ENCODE results near the gene ARNT2. TPM values are rescaled to one million over a fixed set of nuclear protein-coding genes. Genes with fewer than 3 reads are reported as not detected.

Gene ARNT2
- total RNA-seq, 2 experiments from 2014 or later = not detected

DNA sequence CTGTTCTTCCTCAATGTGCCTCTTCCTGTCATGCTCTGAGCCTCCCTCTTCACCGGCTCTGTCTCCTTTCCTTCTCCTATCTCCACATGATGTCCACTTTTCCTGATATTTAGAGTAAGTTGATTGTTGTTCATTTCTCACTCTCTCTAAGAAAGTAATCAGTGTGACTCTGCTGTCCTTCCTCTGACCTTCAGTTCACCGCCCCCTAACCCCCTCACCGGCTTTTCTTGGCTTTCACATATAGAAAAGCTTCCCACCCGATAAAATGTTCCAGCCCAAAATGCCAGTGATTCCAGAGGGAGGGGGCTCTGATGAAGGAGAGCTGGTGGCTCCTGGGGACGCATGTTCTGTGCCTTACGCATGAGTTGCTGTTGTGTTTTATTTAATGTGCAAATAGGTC is 170.4 kb downstream of the ARNT2 start:
- no peak for TF ChIP-seq EZH2phosphoT487 (IDR thresholded peaks at IDR 0.05; ENCODE audit: borderline replicate concordance, low read depth, low read length)
- TF ChIP-seq, protein P1, sequence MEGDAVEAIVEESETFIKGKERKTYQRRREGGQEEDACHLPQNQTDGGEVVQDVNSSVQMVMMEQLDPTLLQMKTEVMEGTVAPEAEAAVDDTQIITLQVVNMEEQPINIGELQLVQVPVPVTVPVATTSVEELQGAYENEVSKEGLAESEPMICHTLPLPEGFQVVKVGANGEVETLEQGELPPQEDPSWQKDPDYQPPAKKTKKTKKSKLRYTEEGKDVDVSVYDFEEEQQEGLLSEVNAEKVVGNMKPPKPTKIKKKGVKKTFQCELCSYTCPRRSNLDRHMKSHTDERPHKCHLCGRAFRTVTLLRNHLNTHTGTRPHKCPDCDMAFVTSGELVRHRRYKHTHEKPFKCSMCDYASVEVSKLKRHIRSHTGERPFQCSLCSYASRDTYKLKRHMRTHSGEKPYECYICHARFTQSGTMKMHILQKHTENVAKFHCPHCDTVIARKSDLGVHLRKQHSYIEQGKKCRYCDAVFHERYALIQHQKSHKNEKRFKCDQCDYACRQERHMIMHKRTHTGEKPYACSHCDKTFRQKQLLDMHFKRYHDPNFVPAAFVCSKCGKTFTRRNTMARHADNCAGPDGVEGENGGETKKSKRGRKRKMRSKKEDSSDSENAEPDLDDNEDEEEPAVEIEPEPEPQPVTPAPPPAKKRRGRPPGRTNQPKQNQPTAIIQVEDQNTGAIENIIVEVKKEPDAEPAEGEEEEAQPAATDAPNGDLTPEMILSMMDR (conservative IDR thresholded peaks at IDR 0.05; ENCODE audit: low read length) = no peak
- intact Hi-C loops (cut with micrococcal nuclease; ENCODE audit: unreplicated experiment) = no loop called here
- no peak overlapping the region for H3K4me2 ChIP-seq (ENCODE audit: low read length)
- ChIA-PET CTCF (ENCODE audit: unreplicated experiment) (no interaction called here), POLR2A (interaction anchor here (0.5 kb wide), 1 partner anchor 141 kb away, joined by 3 read pairs; no protein-coding TSS in a partner anchor)
- no peak overlapping the region for H3K4me3 ChIP-seq (ENCODE audit: low read depth, low read length, poor library complexity, severe bottlenecking)
- BruUV-seq (replicated peaks) = no TSS peak
- H3K79me2 ChIP-seq (ENCODE audit: insufficient read depth, low read depth, low read length) = no peaks in the 10 kb centered on the region
- no peak for DNase-seq (ENCODE audit: low spot score)
- no peaks in the 10 kb centered on the region for H3K36me3 ChIP-seq (ENCODE audit: insufficient read depth, low read length)
- no peaks in the 10 kb centered on the region for H3K9me3 ChIP-seq (ENCODE audit: low read length)
- H2AFZ ChIP-seq (ENCODE audit: low read length) = no peak overlapping the region
- H3K9me2 ChIP-seq (ENCODE audit: insufficient read depth, low read length) = no peaks in the 10 kb centered on the region
- H3K4me1 ChIP-seq (ENCODE audit: insufficient read depth, low read length, poor library complexity, severe bottlenecking) = no peaks in the 10 kb centered on the region
- no peaks in the 10 kb centered on the region for H4K20me1 ChIP-seq (ENCODE audit: insufficient read depth, low read length)
- no peak overlapping the region for H3K27ac ChIP-seq (ENCODE audit: low read depth, low read length, poor library complexity, severe bottlenecking)

DNA sequence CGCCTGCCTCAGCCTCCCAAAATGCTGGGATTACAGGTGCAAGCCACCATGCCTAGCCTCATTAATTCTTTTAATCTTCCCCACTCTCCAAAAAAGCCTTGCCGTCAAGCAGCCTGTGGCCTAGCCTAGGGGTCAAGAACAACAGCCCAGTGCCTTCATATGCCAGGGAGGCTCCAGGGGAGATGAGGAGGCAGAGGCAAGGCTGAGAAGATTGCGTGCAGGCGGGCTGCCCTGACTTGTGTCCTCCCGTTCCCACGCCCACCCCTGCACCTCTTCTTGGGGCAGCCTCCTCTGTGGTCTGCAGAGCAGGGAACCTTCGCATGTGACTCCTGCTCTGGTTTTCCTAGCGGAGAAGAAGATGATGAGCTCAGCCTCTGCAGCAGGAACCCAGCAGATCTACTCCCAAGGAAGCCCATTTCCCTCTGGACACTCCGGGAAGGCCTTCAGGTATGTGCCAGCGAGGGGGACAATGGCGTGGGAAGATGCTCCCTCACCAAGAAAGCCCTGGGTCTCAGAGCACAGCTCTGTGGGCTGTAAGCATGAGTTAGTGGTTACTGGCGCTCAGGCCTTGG is 172.4 kb downstream of the ARNT2 start:
- BruUV-seq (replicated peaks) = no TSS peak
- intact Hi-C loops (cut with micrococcal nuclease; ENCODE audit: unreplicated experiment) = no loop called here

More for the DNA sequence above, 172.4 kb downstream of the ARNT2 start:
- TF ChIP-seq, protein P1 (conservative IDR thresholded peaks at IDR 0.05; ENCODE audit: low read length) = no peak
- TF ChIP-seq EZH2phosphoT487 (IDR thresholded peaks at IDR 0.05; ENCODE audit: borderline replicate concordance, low read depth, low read length) = no peak
- POLR2A ChIA-PET = no interaction called here
- Histone ChIP-seq H2AFZ (ENCODE audit: low read length) (no peak overlapping the region), H3K79me2 (ENCODE audit: insufficient read depth, low read depth, low read length) (no peaks in the 10 kb centered on the region), H3K9me2 (ENCODE audit: insufficient read depth, low read length) (no peaks in the 10 kb centered on the region), H4K20me1 (ENCODE audit: insufficient read depth, low read length) (no peaks in the 10 kb centered on the region), H3K9me3 (ENCODE audit: low read length) (no peaks in the 10 kb centered on the region), H3K4me1 (ENCODE audit: insufficient read depth, low read length, poor library complexity, severe bottlenecking) (no peaks in the 10 kb centered on the region), H3K4me3 (ENCODE audit: low read depth, low read length, poor library complexity, severe bottlenecking) (no peak overlapping the region), H3K27ac (ENCODE audit: low read depth, low read length, poor library complexity, severe bottlenecking) (no peak overlapping the region), H3K4me2 (ENCODE audit: low read length) (no peak overlapping the region), H3K36me3 (ENCODE audit: insufficient read depth, low read length) (no peaks in the 10 kb centered on the region)
- no peak for DNase-seq (ENCODE audit: low spot score)
- CTCF ChIA-PET (ENCODE audit: unreplicated experiment) = no interaction called here

Measured in OCI-LY7 (cell line).